Stomach (tissue), 4 donors: ENCODE measurements around the gene TMTC2.

Source experiments
- CTCF ChIP-seq, 7 experiments: fragments of 450-650 bp in 4 of 7; fragments of 200-600 bp in 3 of 7; sonication (generic) in 3 of 7; IDR thresholded peaks; one replicate each; pipeline ENCODE4 v1.5.1; 2016 to 2019; ENCODE audit warnings: antibody characterized with exemption in 7 of 7, control low read depth in 2 of 7, mild to moderate bottlenecking in 1 of 7
- EP300 ChIP-seq: sonication (generic); formaldehyde crosslinking; IDR thresholded peaks from one replicate; pipeline ENCODE4 v1.6.1; 2017; ENCODE audit warnings: antibody characterized with exemption
- POLR2A ChIP-seq, 4 donors: fragments of 450-650 bp; IDR thresholded peaks; one replicate each; pipeline ENCODE4 v1.6.1; 2016; ENCODE audit warnings: antibody characterized with exemption in 4 of 4, control low read depth in 2 of 4, mild to moderate bottlenecking in 1 of 4, moderate library complexity in 1 of 4
- POLR2AphosphoS5 ChIP-seq, 3 donors: sonication (generic); formaldehyde crosslinking; IDR thresholded peaks; one replicate each; pipeline ENCODE4 v1.6.1; 2016; ENCODE audit warnings: antibody characterized with exemption in 3 of 3

- TF ChIP-seq CTCF (IDR thresholded peaks at IDR 0.05) (no peak), POLR2AphosphoS5 (IDR thresholded peaks at IDR 0.05) (no peak), EP300 (no peak), POLR2A (IDR thresholded peaks at IDR 0.05) (no peak)
Observed at GRCh38 chr12:82981150-82981549, 294.4 kb downstream of the TMTC2 start.
